H9 (cell line): Measurements from ENCODE around the gene ADSL. TPM values are rescaled to one million over a fixed set of nuclear protein-coding genes. Genes with fewer than 3 reads are reported as not detected.

Experiments used
- DNase-seq: peaks from one replicate; pipeline ENCODE4 v3.0.0-alpha.2; 2017
- H2AFZ ChIP-seq: one replicate; pipeline ENCODE4 v1.6.1; 2013; ENCODE audit warnings: mild to moderate bottlenecking, low read length, control low read depth, moderate library complexity
- H2AK5ac ChIP-seq: 2 replicates; pipeline ENCODE4 v1.6.1; 2013; ENCODE audit warnings: low read length, control low read depth, mixed read lengths; ENCODE audit not compliant: insufficient read length
- H2BK120ac ChIP-seq: one replicate; pipeline ENCODE4 v1.6.1; 2013; ENCODE audit warnings: low read depth, mild to moderate bottlenecking, low read length, control low read depth, inconsistent platforms; ENCODE audit not compliant: poor library complexity, severe bottlenecking
- H2BK12ac ChIP-seq: 2 replicates; pipeline ENCODE4 v1.6.1; 2013; ENCODE audit warnings: low read length, control low read depth, mixed read lengths, low read depth; ENCODE audit not compliant: insufficient read length
- H2BK15ac ChIP-seq: 2 replicates; pipeline ENCODE4 v1.6.1; 2013; ENCODE audit warnings: low read depth, low read length, control low read depth
- H2BK20ac ChIP-seq: one replicate; pipeline ENCODE4 v1.6.1; 2013; ENCODE audit warnings: low read depth, mild to moderate bottlenecking, low read length, control low read depth, inconsistent platforms; ENCODE audit not compliant: poor library complexity, severe bottlenecking
- H2BK5ac ChIP-seq: 2 replicates; pipeline ENCODE4 v1.6.1; 2013; ENCODE audit warnings: low read length, control low read depth, mixed read lengths; ENCODE audit not compliant: insufficient read length
- H3K14ac ChIP-seq: 2 replicates; pipeline ENCODE4 v1.6.1; 2013; ENCODE audit warnings: low read length, control low read depth; ENCODE audit not compliant: insufficient read depth
- H3K18ac ChIP-seq: 2 replicates; pipeline ENCODE4 v1.6.1; 2013; ENCODE audit warnings: low read depth, mild to moderate bottlenecking, mixed read lengths, low read length, control low read depth; ENCODE audit not compliant: insufficient read length
- H3K23ac ChIP-seq: 2 replicates; pipeline ENCODE4 v1.6.1; 2013; ENCODE audit warnings: low read length, control low read depth, mixed read lengths, low read depth; ENCODE audit not compliant: insufficient read length
- H3K23me2 ChIP-seq: 2 replicates; pipeline ENCODE4 v1.6.1; 2013; ENCODE audit warnings: low read depth, mild to moderate bottlenecking, mixed read lengths, low read length, control low read depth; ENCODE audit not compliant: insufficient read length, poor library complexity, severe bottlenecking
- H3K27ac ChIP-seq: 2 replicates; pipeline ENCODE4 v1.5.1; 2013; ENCODE audit warnings: low read length, control low read depth, mixed read lengths, low read depth; ENCODE audit not compliant: insufficient read length
- H3K27me3 ChIP-seq: 2 replicates; pipeline ENCODE4 v1.6.1; 2013; ENCODE audit warnings: low read length, control low read depth, inconsistent platforms; ENCODE audit not compliant: insufficient read depth
- H3K4ac ChIP-seq: 2 replicates; pipeline ENCODE4 v1.6.1; 2013; ENCODE audit warnings: low read depth, mild to moderate bottlenecking, control low read depth, inconsistent platforms, low read length, moderate library complexity
- H3K4me1 ChIP-seq: 2 replicates; pipeline ENCODE4 v1.6.1; 2013; ENCODE audit warnings: low read length, control low read depth, inconsistent platforms; ENCODE audit not compliant: insufficient read depth
- H3K4me2 ChIP-seq: 2 replicates; pipeline ENCODE4 v1.6.1; 2013; ENCODE audit warnings: low read length, control low read depth, mixed read lengths; ENCODE audit not compliant: insufficient read length, insufficient read depth
- H3K56ac ChIP-seq: 2 replicates; pipeline ENCODE4 v1.6.1; 2013; ENCODE audit warnings: low read depth, mild to moderate bottlenecking, mixed read lengths, low read length, control low read depth; ENCODE audit not compliant: insufficient read length
- H3K79me1 ChIP-seq: 2 replicates; pipeline ENCODE4 v1.6.1; 2013; ENCODE audit warnings: low read depth, mild to moderate bottlenecking, moderate library complexity, low read length, control low read depth, inconsistent platforms; ENCODE audit not compliant: insufficient read depth, poor library complexity, severe bottlenecking
- H3K79me2 ChIP-seq: 2 replicates; pipeline ENCODE4 v1.6.1; 2013; ENCODE audit warnings: low read length, control low read depth, inconsistent platforms; ENCODE audit not compliant: insufficient read depth
- H3K9ac ChIP-seq: 2 replicates; pipeline ENCODE4 v1.6.1; 2013; ENCODE audit warnings: low read length, control low read depth, mixed read lengths; ENCODE audit not compliant: insufficient read length; ENCODE audit errors: extremely low read depth
- H3K9me3 ChIP-seq: one replicate; pipeline ENCODE4 v1.6.1; 2013; ENCODE audit warnings: low read depth, low read length, inconsistent platforms; ENCODE audit not compliant: control insufficient read depth
- H3T11ph ChIP-seq: one replicate; pipeline ENCODE4 v1.6.1; 2013; ENCODE audit warnings: mild to moderate bottlenecking, low read length, control low read depth, inconsistent platforms
- H4K20me1 ChIP-seq: one replicate; pipeline ENCODE4 v1.6.1; 2013; ENCODE audit not compliant: control insufficient read depth, insufficient read length, insufficient read depth
- H4K5ac ChIP-seq: 2 replicates; pipeline ENCODE4 v1.6.1; 2013; ENCODE audit warnings: low read depth, mild to moderate bottlenecking, mixed read lengths, low read length, control low read depth; ENCODE audit not compliant: insufficient read length
- H4K8ac ChIP-seq: replicated peaks from 2 replicates; pipeline ENCODE4 v1.6.1; 2013; ENCODE audit warnings: low read length, control low read depth, mixed read lengths, low read depth; ENCODE audit not compliant: insufficient read length
- H4K91ac ChIP-seq: 2 replicates; pipeline ENCODE4 v1.6.1; 2013; ENCODE audit warnings: low read depth, mild to moderate bottlenecking, moderate library complexity, mixed read lengths, low read length, control low read depth; ENCODE audit not compliant: insufficient read length
- H3K27ac Mint-ChIP-seq, 3 experiments: 2 replicates in 2 of 3; 3 replicates in 1 of 3; pipeline ENCODE4 v1.8.0; 2020 to 2021; ENCODE audit warnings: mixed read lengths in 3 of 3, mild to moderate bottlenecking in 1 of 3, moderate library complexity in 1 of 3
- H3K27me3 Mint-ChIP-seq: 2 replicates; pipeline ENCODE4 v1.8.0; 2021; ENCODE audit warnings: low read depth, mild to moderate bottlenecking, moderate library complexity, mixed read lengths
- H3K36me3 Mint-ChIP-seq, 3 experiments: 2 replicates in 2 of 3; 3 replicates in 1 of 3; pipeline ENCODE4 v1.8.0; 2020 to 2021; ENCODE audit warnings: low read depth in 3 of 3, mixed read lengths in 3 of 3; ENCODE audit not compliant: insufficient read depth in 1 of 3
- H3K4me1 Mint-ChIP-seq, 2 experiments: 2 replicates each; pipeline ENCODE4 v1.8.0; 2020; ENCODE audit warnings: mixed read lengths in 2 of 2
- H3K4me3 Mint-ChIP-seq, 2 experiments: 2 replicates in 1 of 2; 3 replicates in 1 of 2; pipeline ENCODE4 v1.8.0; 2020 to 2021; ENCODE audit warnings: mild to moderate bottlenecking in 2 of 2, mixed read lengths in 2 of 2, moderate library complexity in 1 of 2
- H3K9me3 Mint-ChIP-seq, 2 experiments: 2 replicates in 1 of 2; 3 replicates in 1 of 2; pipeline ENCODE4 v1.8.0; 2020; ENCODE audit warnings: mild to moderate bottlenecking in 2 of 2, mixed read lengths in 2 of 2, moderate library complexity in 1 of 2
- CTCF ChIP-seq: fragments of 200-600 bp; sonication (generic); conservative IDR thresholded peaks from 3 replicates; pipeline ENCODE4 v1.8.0; 2021; ENCODE audit warnings: antibody characterized with exemption, mild to moderate bottlenecking
- WGBS: extraction: QIAGEN DNeasy Blood & Tissue Kit; methylation state at CpG from one replicate; pipeline ENCODE4 v1.1.7; 2013; ENCODE audit warnings: missing lambda C conversion rate, low lambda C conversion rate, mixed read lengths; ENCODE audit not compliant: insufficient read length; ENCODE audit errors: extremely low coverage; 5-methylcytosine and 5-hydroxymethylcytosine counted together
- total RNA-seq: library from RNA; stranded (reverse); gene quantifications from 2 replicates; pipeline ENCODE4 v1.2.1, GENCODE V29; 2021

ADSL gene
- total RNA-seq, 1 experiment from 2014 or later: 175 TPM

GRCh38 chr22:40397396-40397795, 51.1 kb downstream of the ADSL start:
- Histone ChIP-seq H3K14ac (no peak overlapping the region), H4K20me1 (peaks cover 2% of the 10 kb centered on the region), H3K79me1 (no peaks in the 10 kb centered on the region), H3K79me2 (no peaks in the 10 kb centered on the region), H3K23me2 (no peaks in the 10 kb centered on the region), H3K4me2 (no peak overlapping the region), H2AFZ (no peak overlapping the region), H2BK5ac (no peak overlapping the region), H3K4me1 (no peaks in the 10 kb centered on the region; the same call in 1 of the 2 replicates), H4K8ac (no peak overlapping the region), H2BK15ac (no peak overlapping the region), H2BK20ac (no peak overlapping the region), H4K5ac (no peak overlapping the region), H3K27me3 (no peaks in the 10 kb centered on the region), H3K9me3 (no peaks in the 10 kb centered on the region), H2AK5ac (no peak overlapping the region), H3K9ac (no peak overlapping the region), H3T11ph (no peak overlapping the region), H3K18ac (no peak overlapping the region), H3K56ac (no peak overlapping the region), H3K27ac (no peak overlapping the region), H2BK12ac (no peak overlapping the region), H3K4ac (no peak overlapping the region), H3K23ac (no peak overlapping the region), H4K91ac (no peak overlapping the region), H2BK120ac (no peak overlapping the region)
- no peaks in the 10 kb centered on the region for H3K9me3 Mint-ChIP-seq
- no peaks in the 10 kb centered on the region for H3K27me3 Mint-ChIP-seq
- H3K4me1 Mint-ChIP-seq: peaks cover 14 to 16% of the 10 kb centered on the region in 2 experiments
- H3K4me3 Mint-ChIP-seq: peak overlapping the region in 1 of 2 experiments; percentile 13; a peak in 3 of 5 replicates
- no peak for DNase-seq
- H3K27ac Mint-ChIP-seq: peak overlapping the region; percentile 66 to 95 (median 87)
- TF ChIP-seq CTCF: no peak
- WGBS: no CpG with 5 or more reads among the region's 1 CpG
- H3K36me3 Mint-ChIP-seq: peaks cover 7 to 23% (median 23%) of the 10 kb centered on the region in 3 experiments; a peak in 6 of 7 replicates
